Left kidney (tissue), 2 donors: ENCODE results near the gene HIVEP3. TPM values are rescaled to one million over a fixed set of nuclear protein-coding genes. Genes with fewer than 3 reads are reported as not detected.

Experiments
- DNase-seq: peaks from one replicate; pipeline ENCODE4 v3.0.0-alpha.2; 2013
- polyA plus RNA-seq: library from polyadenylated mRNA; unstranded; fragments of 120-200 nt; gene quantifications from one replicate; pipeline ENCODE4 v1.2.1, GENCODE V29; 2013; ENCODE audit not compliant: insufficient read length

Gene HIVEP3
- polyA plus RNA-seq, 1 donor = 4.0 TPM

GRCh38 chr1:41483001-41483850, 435.5 kb downstream of the HIVEP3 start:
- DNase-seq = no peak

- DNase-seq = no peak
Observed at GRCh38 chr1:41482001-41482765, 436.5 kb downstream of the HIVEP3 start.

- DNase-seq = no peak
Observed at GRCh38 chr1:41481109-41481775, 437.5 kb downstream of the HIVEP3 start.

GRCh38 chr1:41480204-41481108, 438.3 kb downstream of the HIVEP3 start:
- no peak for DNase-seq

GRCh38 chr1:41479808-41480160, 438.9 kb downstream of the HIVEP3 start:
- DNase-seq = no peak

GRCh38 chr1:41479000-41479807, 439.5 kb downstream of the HIVEP3 start:
- no peak for DNase-seq

GRCh38 chr1:41478118-41478748, 440.5 kb downstream of the HIVEP3 start:
- no peak for DNase-seq

- no peak for DNase-seq
Observed at GRCh38 chr1:41476807-41477361, 441.8 kb downstream of the HIVEP3 start.

- no peak for DNase-seq
Observed at GRCh38 chr1:41475859-41476567, 442.7 kb downstream of the HIVEP3 start.

- no peak for DNase-seq
Observed at GRCh38 chr1:41475346-41475745, 443.4 kb downstream of the HIVEP3 start.

- no peak for DNase-seq
Observed at GRCh38 chr1:41474490-41475271, 444.0 kb downstream of the HIVEP3 start.

- DNase-seq = no peak
Observed at GRCh38 chr1:41473738-41474362, 444.9 kb downstream of the HIVEP3 start.

- DNase-seq = no peak
Observed at GRCh38 chr1:41471658-41472057, 447.1 kb downstream of the HIVEP3 start.

GRCh38 chr1:41469706-41470105, 449.0 kb downstream of the HIVEP3 start:
- DNase-seq = no peak

GRCh38 chr1:41468122-41468762, 450.5 kb downstream of the HIVEP3 start:
- DNase-seq = no peak

- no peak for DNase-seq
Observed at GRCh38 chr1:41467673-41468072, 451.0 kb downstream of the HIVEP3 start.

- DNase-seq = no peak
Observed at GRCh38 chr1:41466146-41466545, 452.6 kb downstream of the HIVEP3 start.

- DNase-seq = no peak
Observed at GRCh38 chr1:41465741-41466140, 453.0 kb downstream of the HIVEP3 start.
